Activated CD4-positive, alpha-beta memory T cell treated with anti-CD3 and anti-CD28 coated beads for 36 hours (primary cell): Measurements from ENCODE around the gene TGFB1I1. TPM values are rescaled to one million over a fixed set of nuclear protein-coding genes. Genes with fewer than 3 reads are reported as not detected.
"Not testable (repeated sequence)": the region's sequence is repeated elsewhere in the genome, so short reads cannot be mapped to it uniquely, and the experiment has no call there.

ENCODE experiments used
- CTCF ChIA-PET: fragments of 350-600 bp; sonication (Branson Sonifier 250); formaldehyde crosslinking; loops from one replicate; lab custom pipeline; 2021; ENCODE audit warnings: antibody characterized with exemption, inconsistent platforms; lab: Charles Lee
- POLR2A ChIA-PET: fragments of 350-600 bp; sonication (Branson Sonifier 250); formaldehyde crosslinking; loops from one replicate; lab custom pipeline; 2021; ENCODE audit warnings: antibody characterized with exemption; lab: Charles Lee
- DNase-seq: peaks from one replicate; pipeline ENCODE4 v3.0.0-alpha.2; 2020
- H3K27ac Mint-ChIP-seq: one replicate; pipeline ENCODE4 v1.8.0; 2021; ENCODE audit warnings: mixed read lengths
- H3K27me3 Mint-ChIP-seq: one replicate; pipeline ENCODE4 v1.8.0; 2021; ENCODE audit warnings: mixed read lengths
- H3K36me3 Mint-ChIP-seq: one replicate; pipeline ENCODE4 v1.8.0; 2021; ENCODE audit warnings: mixed read lengths
- H3K4me1 Mint-ChIP-seq: one replicate; pipeline ENCODE4 v1.8.0; 2021; ENCODE audit warnings: low read depth, mixed read lengths
- H3K4me3 Mint-ChIP-seq: one replicate; pipeline ENCODE4 v1.8.0; 2021; ENCODE audit warnings: mild to moderate bottlenecking, mixed read lengths
- H3K9me3 Mint-ChIP-seq: one replicate; pipeline ENCODE4 v1.8.0; 2021; ENCODE audit warnings: mixed read lengths
- intact Hi-C: fragments of 100-400 bp; cut with micrococcal nuclease; formaldehyde crosslinking; loops from one replicate; pipeline ENCODE4 v1.15.1; 2023
- total RNA-seq, 2 experiments: library from RNA; stranded (reverse); gene quantifications; one replicate each; pipeline ENCODE4 v1.2.3, GENCODE V29; 2021

The TGFB1I1 gene
- total RNA-seq, 2 experiments from 2014 or later: 0.80 to 1.1 TPM

- H3K27me3 Mint-ChIP-seq: no peaks in the 10 kb centered on the region
- ChIA-PET POLR2A (no interaction called here), CTCF (no interaction called here)
- H3K36me3 Mint-ChIP-seq: no peaks in the 10 kb centered on the region
- peaks cover 12% of the 10 kb centered on the region for H3K4me1 Mint-ChIP-seq
- DNase-seq: no peak
- H3K27ac Mint-ChIP-seq: no peak overlapping the region
- no peak overlapping the region for H3K4me3 Mint-ChIP-seq
- intact Hi-C loops: no loop called here
- no peaks in the 10 kb centered on the region for H3K9me3 Mint-ChIP-seq
Measured at GRCh38 chr16:31436221-31437045, 35.5 kb upstream of the TGFB1I1 start.

- Mint-ChIP-seq H3K9me3 (no peaks in the 10 kb centered on the region), H3K27me3 (no peaks in the 10 kb centered on the region), H3K4me1 (peaks cover 17% of the 10 kb centered on the region), H3K4me3 (no peak overlapping the region), H3K36me3 (no peaks in the 10 kb centered on the region), H3K27ac (no peak overlapping the region)
- intact Hi-C loops: no loop called here
- CTCF ChIA-PET: no interaction called here
- POLR2A ChIA-PET: no interaction called here
- DNase-seq: no peak
Measured at GRCh38 chr16:31438414-31438813, 33.5 kb upstream of the TGFB1I1 start.

- H3K9me3 Mint-ChIP-seq, H3K27ac Mint-ChIP-seq, H3K36me3 Mint-ChIP-seq, POLR2A ChIA-PET, CTCF ChIA-PET, H3K27me3 Mint-ChIP-seq, intact Hi-C loops, DNase-seq, H3K4me3 Mint-ChIP-seq: not testable (repeated sequence)
- peaks cover 17% of the 10 kb centered on the region for H3K4me1 Mint-ChIP-seq
Measured at GRCh38 chr16:31439023-31439422, 32.9 kb upstream of the TGFB1I1 start.

- DNase-seq: peak; percentile 37
- H3K36me3 Mint-ChIP-seq: no peaks in the 10 kb centered on the region
- intact Hi-C loops: no loop called here
- H3K4me1 Mint-ChIP-seq: peaks cover 17% of the 10 kb centered on the region
- H3K4me3 Mint-ChIP-seq: no peak overlapping the region
- no peak overlapping the region for H3K27ac Mint-ChIP-seq
- CTCF ChIA-PET: no interaction called here
- POLR2A ChIA-PET: interaction anchor here (1.4 kb wide), 1 partner anchor 260 kb away, joined by 3 read pairs; the partner anchor contains the start of gene FUS
- H3K9me3 Mint-ChIP-seq: no peaks in the 10 kb centered on the region
- H3K27me3 Mint-ChIP-seq: no peaks in the 10 kb centered on the region
Measured at GRCh38 chr16:31439519-31439918, 32.4 kb upstream of the TGFB1I1 start.

GRCh38 chr16:31440516-31441184 lies 31.3 kb upstream of the TGFB1I1 start:
- intact Hi-C loops: loop anchor here (5.0 to 10.0 kb wide), 3 partner anchors 53 to 456 kb away; partner anchors contain the start of genes HSD3B7 and PYCARD
- POLR2A ChIA-PET: interaction anchor here (0.7 to 1.4 kb wide), 2 partner anchors 252 to 261 kb away, joined by 3 read pairs; partner anchors contain the start of gene FUS
- H3K27ac Mint-ChIP-seq: no peak overlapping the region

GRCh38 chr16:31441956-31442355 lies 30.0 kb upstream of the TGFB1I1 start:
- DNase-seq: no peak
- intact Hi-C loops: loop anchor here (5.0 to 10.0 kb wide), 3 partner anchors 55 to 457 kb away; partner anchors contain the start of genes HSD3B7 and PYCARD
- no peaks in the 10 kb centered on the region for H3K9me3 Mint-ChIP-seq
- H3K36me3 Mint-ChIP-seq: no peaks in the 10 kb centered on the region
- H3K4me1 Mint-ChIP-seq: peaks cover 17% of the 10 kb centered on the region
- ChIA-PET POLR2A (interaction anchor here (1.3 to 1.5 kb wide), 2 partner anchors 14 to 245 kb away, joined by 4 to 6 read pairs; no protein-coding TSS in a partner anchor), CTCF (interaction anchor here (0.7 to 2.8 kb wide), 17 partner anchors 10 to 459 kb away, joined by 3 to 20 read pairs (median 9); partner anchors contain the start of genes HSD3B7 and PYCARD)
- peak overlapping the region; percentile 70 for H3K4me3 Mint-ChIP-seq
- H3K27ac Mint-ChIP-seq: no peak overlapping the region
- no peaks in the 10 kb centered on the region for H3K27me3 Mint-ChIP-seq

More at GRCh38 chr16:31440516-31441184, 31.3 kb upstream of the TGFB1I1 start:
- Mint-ChIP-seq H3K9me3 (no peaks in the 10 kb centered on the region), H3K4me3 (no peak overlapping the region), H3K36me3 (no peaks in the 10 kb centered on the region), H3K4me1 (peaks cover 17% of the 10 kb centered on the region), H3K27me3 (no peaks in the 10 kb centered on the region)
- CTCF ChIA-PET: interaction anchor here (0.7 to 1.2 kb wide), 6 partner anchors 19 to 499 kb away, joined by 3 read pairs; partner anchors contain the start of gene HSD3B7
- no peak for DNase-seq

- DNase-seq, H3K4me3 Mint-ChIP-seq, H3K9me3 Mint-ChIP-seq, H3K36me3 Mint-ChIP-seq, H3K27ac Mint-ChIP-seq, H3K27me3 Mint-ChIP-seq, POLR2A ChIA-PET, H3K4me1 Mint-ChIP-seq: not testable (repeated sequence)
- CTCF ChIA-PET: interaction anchor here (0.6 kb wide), 1 partner anchor 14 kb away, joined by 3 read pairs; no protein-coding TSS in a partner anchor
- intact Hi-C loops: loop anchor here (10.0 kb wide), 1 partner anchor 461 kb away; the partner anchor contains the start of gene HSD3B7
Measured at GRCh38 chr16:31445931-31446330, 26.0 kb upstream of the TGFB1I1 start.

- H3K4me1 Mint-ChIP-seq: peaks cover 25% of the 10 kb centered on the region
- H3K27ac Mint-ChIP-seq: no peak overlapping the region
- no peaks in the 10 kb centered on the region for H3K27me3 Mint-ChIP-seq
- H3K36me3 Mint-ChIP-seq: peaks cover 2% of the 10 kb centered on the region
- intact Hi-C loops: no loop called here
- ChIA-PET CTCF (interaction anchor here (1.8 to 3.2 kb wide), 2 partner anchors 8 to 9 kb away, joined by 8 to 16 read pairs; partner anchors contain the start of gene ZNF843), POLR2A (no interaction called here)
- no peak overlapping the region for H3K4me3 Mint-ChIP-seq
- H3K9me3 Mint-ChIP-seq: no peaks in the 10 kb centered on the region
- DNase-seq: no peak
Measured at GRCh38 chr16:31451201-31451600, 20.8 kb upstream of the TGFB1I1 start.

GRCh38 chr16:31451681-31452351 lies 20.1 kb upstream of the TGFB1I1 start:
- peak; percentile 34 for DNase-seq
- H3K4me1 Mint-ChIP-seq: peaks cover 30% of the 10 kb centered on the region
- CTCF ChIA-PET: interaction anchor here (1.8 to 3.2 kb wide), 2 partner anchors 9 kb away, joined by 8 to 16 read pairs; partner anchors contain the start of gene ZNF843
- H3K36me3 Mint-ChIP-seq: peaks cover 2% of the 10 kb centered on the region
- H3K27ac Mint-ChIP-seq: no peak overlapping the region
- no peaks in the 10 kb centered on the region for H3K27me3 Mint-ChIP-seq
- intact Hi-C loops: no loop called here
- no peak overlapping the region for H3K4me3 Mint-ChIP-seq
- POLR2A ChIA-PET: no interaction called here
- no peaks in the 10 kb centered on the region for H3K9me3 Mint-ChIP-seq

GRCh38 chr16:31452631-31453106 lies 19.3 kb upstream of the TGFB1I1 start:
- intact Hi-C loops: no loop called here
- no peaks in the 10 kb centered on the region for H3K27me3 Mint-ChIP-seq

More at GRCh38 chr16:31452631-31453106, 19.3 kb upstream of the TGFB1I1 start:
- ChIA-PET POLR2A (interaction anchor here (0.6 kb wide), 1 partner anchor 38 kb away, joined by 3 read pairs; no protein-coding TSS in a partner anchor), CTCF (interaction anchor here (1.8 to 3.2 kb wide), 2 partner anchors 8 to 9 kb away, joined by 8 to 16 read pairs; partner anchors contain the start of gene ZNF843)
- H3K27ac Mint-ChIP-seq: peak overlapping the region; percentile 12
- no peak for DNase-seq
- H3K36me3 Mint-ChIP-seq: peaks cover 6% of the 10 kb centered on the region
- H3K9me3 Mint-ChIP-seq: no peaks in the 10 kb centered on the region
- H3K4me3 Mint-ChIP-seq: no peak overlapping the region
- H3K4me1 Mint-ChIP-seq: peaks cover 38% of the 10 kb centered on the region
